Tibial artery (tissue), 4 donors: Measurements from ENCODE around the gene PIGP.
"Not testable (repeated sequence)": the region's sequence is repeated elsewhere in the genome, so short reads cannot be mapped to it uniquely, and the experiment has no call there.

Source experiments
- DNase-seq, 2 donors: peaks; one replicate each; pipeline ENCODE4 v3.0.0-alpha.2; 2019
- H3K27ac ChIP-seq, 2 donors: fragments of 200-600 bp; sonication (generic) in 1 of 2; 1 replicate in 1 of 2; 2 replicates in 1 of 2; pipeline ENCODE4 v1.5.1; 2018 to 2019; ENCODE audit warnings: mild to moderate bottlenecking in 1 of 2
- H3K27me3 ChIP-seq, 2 donors: fragments of 200-600 bp; sonication (generic) in 1 of 2; one replicate each; pipeline versions ENCODE4 v1.5.1 to v1.6.0; 2016 to 2019
- H3K36me3 ChIP-seq, 3 donors: fragments of 200-600 bp; sonication (generic) in 2 of 3; one replicate each; pipeline ENCODE4 v1.5.1; 2016 to 2019; ENCODE audit warnings: mild to moderate bottlenecking in 2 of 3
- H3K4me1 ChIP-seq, 4 donors: fragments of 200-600 bp; sonication (generic) in 2 of 4; 1 replicate in 3 of 4; 2 replicates in 1 of 4; pipeline ENCODE4 v1.5.1; 2016 to 2019
- H3K4me3 ChIP-seq, 2 donors: fragments of 200-600 bp; sonication (generic) in 1 of 2; 1 replicate in 1 of 2; 2 replicates in 1 of 2; pipeline ENCODE4 v1.5.1; 2018 to 2019; ENCODE audit warnings: mild to moderate bottlenecking in 2 of 2
- H3K9me3 ChIP-seq, 3 donors: fragments of 200-600 bp; sonication (generic) in 1 of 3; one replicate each; pipeline ENCODE4 v1.5.1; 2016 to 2019
- intact Hi-C: fragments of 100-400 bp; cut with DNase I; formaldehyde crosslinking; loops from one replicate; pipeline ENCODE4 v1.15.0; 2023; ENCODE audit warnings: low total_unique reads
- TF ChIP-seq, protein P1 (sequence below), 2 experiments: fragments of 200-600 bp in 1 of 2; fragments of 450-650 bp in 1 of 2; IDR thresholded peaks; one replicate each; pipeline ENCODE4 v1.5.1; 2017 to 2019; ENCODE audit warnings: antibody characterized with exemption in 2 of 2, mild to moderate bottlenecking in 1 of 2, moderate library complexity in 1 of 2

The PIGP gene

DNA sequence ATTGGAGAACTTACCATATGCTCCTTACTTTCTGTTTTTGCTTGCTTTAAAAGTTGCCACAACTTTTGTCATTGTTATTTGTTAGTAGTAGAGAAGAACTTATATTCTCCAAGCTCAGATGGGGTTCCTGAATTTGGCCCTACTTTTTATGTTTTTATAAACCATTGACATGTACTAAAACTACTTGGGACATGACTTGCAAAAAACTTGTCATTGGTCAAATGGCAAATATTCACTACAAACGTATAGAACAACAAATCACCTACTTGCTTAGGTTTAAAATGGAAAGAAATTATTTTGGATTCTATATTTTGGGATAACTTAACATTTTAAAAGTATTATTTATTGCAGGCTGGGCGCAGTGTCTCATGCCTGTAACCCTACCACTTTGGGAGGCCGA is 32.7 kb downstream of the PIGP start:
- Histone ChIP-seq H3K36me3 (no peaks in the 10 kb centered on the region), H3K4me1 (no peaks in the 10 kb centered on the region), H3K9me3 (no peaks in the 10 kb centered on the region), H3K4me3 (no peak overlapping the region), H3K27me3 (peaks cover 0 to 6% of the 10 kb centered on the region in 2 donors), H3K27ac (no peak overlapping the region)
- intact Hi-C loops, result no loop called here
- TF ChIP-seq, protein P1, sequence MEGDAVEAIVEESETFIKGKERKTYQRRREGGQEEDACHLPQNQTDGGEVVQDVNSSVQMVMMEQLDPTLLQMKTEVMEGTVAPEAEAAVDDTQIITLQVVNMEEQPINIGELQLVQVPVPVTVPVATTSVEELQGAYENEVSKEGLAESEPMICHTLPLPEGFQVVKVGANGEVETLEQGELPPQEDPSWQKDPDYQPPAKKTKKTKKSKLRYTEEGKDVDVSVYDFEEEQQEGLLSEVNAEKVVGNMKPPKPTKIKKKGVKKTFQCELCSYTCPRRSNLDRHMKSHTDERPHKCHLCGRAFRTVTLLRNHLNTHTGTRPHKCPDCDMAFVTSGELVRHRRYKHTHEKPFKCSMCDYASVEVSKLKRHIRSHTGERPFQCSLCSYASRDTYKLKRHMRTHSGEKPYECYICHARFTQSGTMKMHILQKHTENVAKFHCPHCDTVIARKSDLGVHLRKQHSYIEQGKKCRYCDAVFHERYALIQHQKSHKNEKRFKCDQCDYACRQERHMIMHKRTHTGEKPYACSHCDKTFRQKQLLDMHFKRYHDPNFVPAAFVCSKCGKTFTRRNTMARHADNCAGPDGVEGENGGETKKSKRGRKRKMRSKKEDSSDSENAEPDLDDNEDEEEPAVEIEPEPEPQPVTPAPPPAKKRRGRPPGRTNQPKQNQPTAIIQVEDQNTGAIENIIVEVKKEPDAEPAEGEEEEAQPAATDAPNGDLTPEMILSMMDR (IDR thresholded peaks at IDR 0.05), result no peak
- no peak for DNase-seq

DNA sequence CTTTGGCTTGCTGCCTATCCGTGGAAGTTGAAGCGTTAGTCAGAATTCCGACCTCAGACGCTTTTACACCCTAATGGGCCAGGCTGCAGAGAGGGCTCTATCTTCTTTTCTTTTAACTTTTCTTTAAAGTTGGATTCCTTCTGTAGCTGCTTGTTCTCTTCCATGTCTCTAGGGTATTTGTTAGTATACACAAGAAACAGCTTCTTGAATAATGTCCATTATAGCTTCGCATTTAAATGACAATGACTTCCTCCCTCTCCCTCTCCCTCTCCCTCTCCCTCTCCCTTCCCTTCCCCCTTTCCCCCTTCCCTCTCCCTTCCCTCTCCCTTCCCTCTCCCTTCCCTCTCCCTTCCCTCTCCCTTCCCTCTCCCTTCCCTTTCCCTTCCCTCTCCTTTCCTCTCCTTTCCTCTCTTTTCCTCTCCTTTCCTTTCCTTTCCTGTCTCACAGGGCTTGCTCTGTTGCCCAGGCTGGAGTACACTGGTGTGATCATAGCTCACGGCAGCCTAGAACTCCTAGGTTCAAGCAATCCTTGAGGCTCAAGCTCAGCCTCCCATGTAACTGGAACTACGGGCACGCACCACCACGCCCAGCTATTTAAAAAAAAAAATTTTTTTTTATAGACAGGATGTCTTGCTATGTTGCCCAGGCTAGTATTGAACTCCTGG is 33.3 kb downstream of the PIGP start:
- no peak for DNase-seq
- Histone ChIP-seq H3K27ac (no peak overlapping the region), H3K27me3 (peaks cover 0 to 3% of the 10 kb centered on the region in 2 donors), H3K4me1 (no peaks in the 10 kb centered on the region), H3K4me3 (no peak overlapping the region), H3K36me3 (no peaks in the 10 kb centered on the region), H3K9me3 (no peaks in the 10 kb centered on the region)
- TF ChIP-seq, protein P1 (IDR thresholded peaks at IDR 0.05), result no peak
- intact Hi-C loops, result no loop called here

DNA sequence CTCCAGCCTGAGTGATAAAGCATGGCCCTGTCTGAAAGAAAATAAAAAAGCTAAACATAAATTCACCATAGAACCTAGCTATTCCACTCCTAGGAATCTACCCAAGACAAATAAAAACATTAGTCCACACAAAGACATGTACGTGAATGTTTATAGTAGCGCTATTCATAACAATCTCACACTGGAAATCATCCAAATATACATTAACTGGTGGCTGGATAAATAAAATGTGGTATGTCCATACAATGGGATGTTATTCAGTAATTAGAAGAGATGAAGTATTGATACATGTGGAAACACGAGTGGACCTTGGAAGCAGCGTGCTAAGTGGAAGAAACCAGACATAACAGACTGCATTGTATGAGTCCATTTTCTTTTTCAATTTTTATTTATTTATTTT is 36.7 kb downstream of the PIGP start:
- H3K27me3 ChIP-seq, result peaks cover 0 to 4% of the 10 kb centered on the region in 2 donors
- no peaks in the 10 kb centered on the region for H3K36me3 ChIP-seq
- H3K4me3 ChIP-seq, result no peak overlapping the region
- H3K27ac ChIP-seq, result no peak overlapping the region
- H3K9me3 ChIP-seq, result no peaks in the 10 kb centered on the region
- no peak for DNase-seq
- TF ChIP-seq, protein P1 (IDR thresholded peaks at IDR 0.05), result no peak
- H3K4me1 ChIP-seq, result no peaks in the 10 kb centered on the region
- intact Hi-C loops, result no loop called here

DNA sequence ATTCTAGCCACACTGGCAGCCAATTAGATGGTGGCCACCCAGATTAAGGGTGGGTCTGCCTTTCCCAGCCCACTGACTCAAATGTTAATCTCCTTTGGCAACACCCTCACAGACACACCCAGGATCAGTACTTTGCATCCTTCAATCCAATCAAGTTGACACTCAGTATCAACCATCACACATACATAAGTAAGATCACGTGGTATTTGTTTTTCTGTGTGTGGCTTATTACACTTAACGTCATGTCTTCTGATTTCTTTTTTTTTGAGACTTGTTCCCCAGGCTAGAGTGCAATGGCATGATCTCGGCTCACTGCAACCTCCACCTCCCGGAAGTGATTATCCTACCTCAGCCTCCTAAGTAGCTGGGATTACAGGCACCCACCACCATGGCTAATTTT is 38.5 kb downstream of the PIGP start:
- H3K9me3 ChIP-seq, DNase-seq, H3K27ac ChIP-seq, H3K4me1 ChIP-seq, H3K4me3 ChIP-seq, intact Hi-C loops, H3K36me3 ChIP-seq, H3K27me3 ChIP-seq: not testable (repeated sequence)

DNA sequence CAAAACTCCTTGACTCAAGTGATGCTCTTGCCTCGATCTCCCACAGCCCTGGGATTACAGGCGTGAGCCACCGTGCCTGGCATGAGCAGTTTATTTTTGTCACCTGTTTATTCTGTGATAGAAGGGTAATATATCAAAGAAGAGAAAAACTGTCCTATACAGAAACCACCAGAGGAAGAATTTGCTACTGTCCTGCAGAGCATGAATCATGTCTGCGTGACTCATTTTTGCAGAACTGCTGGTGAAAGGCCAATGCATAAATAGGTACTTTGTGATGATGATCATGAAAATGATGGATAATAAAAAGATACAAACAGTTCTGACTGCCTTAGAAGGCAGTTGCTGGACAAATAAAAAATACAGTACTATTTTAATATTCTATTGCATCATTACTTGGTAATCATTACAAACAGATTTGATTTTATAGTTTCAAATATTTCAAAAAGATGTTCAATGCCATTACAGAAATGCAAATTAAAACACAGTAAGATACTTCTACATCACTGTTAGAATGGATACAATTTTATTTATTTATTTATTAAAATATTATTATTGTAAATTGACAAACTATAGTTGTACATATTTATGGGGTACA is 39.9 kb downstream of the PIGP start:
- Histone ChIP-seq H3K36me3 (no peaks in the 10 kb centered on the region), H3K4me3 (no peak overlapping the region), H3K27me3 (peaks cover 0 to 10% of the 10 kb centered on the region in 2 donors), H3K27ac (no peak overlapping the region), H3K4me1 (no peaks in the 10 kb centered on the region), H3K9me3 (no peaks in the 10 kb centered on the region)
- no peak for DNase-seq
- intact Hi-C loops, result no loop called here
- TF ChIP-seq, protein P1 (IDR thresholded peaks at IDR 0.05), result no peak

DNA sequence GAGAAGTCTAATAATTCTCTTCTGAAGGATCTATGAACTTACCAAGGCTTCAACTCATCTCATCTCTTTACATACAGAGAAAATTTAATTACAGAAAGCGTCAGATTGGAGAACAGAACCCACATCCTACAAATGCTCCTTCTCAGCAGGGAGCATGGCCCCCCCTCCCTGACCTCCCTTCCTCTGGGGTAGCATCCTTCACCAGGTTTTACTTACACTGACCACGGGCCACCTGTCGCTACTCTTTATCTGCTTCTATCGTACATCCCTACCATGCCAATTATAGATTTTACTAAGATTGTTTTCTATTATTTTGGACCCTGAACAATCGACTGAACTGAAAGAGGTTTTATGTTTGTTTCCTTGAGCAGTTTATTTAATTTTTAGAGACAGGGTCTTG is 40.6 kb downstream of the PIGP start:
- H3K9me3 ChIP-seq, result no peaks in the 10 kb centered on the region
- intact Hi-C loops, result no loop called here
- H3K27ac ChIP-seq, result no peak overlapping the region
- TF ChIP-seq, protein P1 (IDR thresholded peaks at IDR 0.05), result no peak
- no peaks in the 10 kb centered on the region for H3K36me3 ChIP-seq
- H3K4me3 ChIP-seq, result no peak overlapping the region
- no peaks in the 10 kb centered on the region for H3K4me1 ChIP-seq
- H3K27me3 ChIP-seq, result peaks cover 0 to 10% of the 10 kb centered on the region in 2 donors
- no peak for DNase-seq
